OCI-LY3 (cell line): Measurements from ENCODE around the gene MYOCOS.

Source experiments
- EZH2phosphoT487 ChIP-seq: fragments of 200-600 bp; shearing (Covaris generic); IDR thresholded peaks from 2 replicates; pipeline ENCODE4 v1.6.1; 2018; ENCODE audit warnings: antibody characterized with exemption, mixed run types, low read depth
- TF ChIP-seq, protein P1 (sequence below): fragments of 200-600, 300-600 bp; sonication (generic); IDR thresholded peaks from 2 replicates; pipeline ENCODE4 v1.5.1; 2014; ENCODE audit warnings: antibody characterized with exemption, low read length, low read depth

GRCh38 chr1:171640225-171640624, 18.2 kb downstream of the MYOCOS start:
- TF ChIP-seq, protein P1, sequence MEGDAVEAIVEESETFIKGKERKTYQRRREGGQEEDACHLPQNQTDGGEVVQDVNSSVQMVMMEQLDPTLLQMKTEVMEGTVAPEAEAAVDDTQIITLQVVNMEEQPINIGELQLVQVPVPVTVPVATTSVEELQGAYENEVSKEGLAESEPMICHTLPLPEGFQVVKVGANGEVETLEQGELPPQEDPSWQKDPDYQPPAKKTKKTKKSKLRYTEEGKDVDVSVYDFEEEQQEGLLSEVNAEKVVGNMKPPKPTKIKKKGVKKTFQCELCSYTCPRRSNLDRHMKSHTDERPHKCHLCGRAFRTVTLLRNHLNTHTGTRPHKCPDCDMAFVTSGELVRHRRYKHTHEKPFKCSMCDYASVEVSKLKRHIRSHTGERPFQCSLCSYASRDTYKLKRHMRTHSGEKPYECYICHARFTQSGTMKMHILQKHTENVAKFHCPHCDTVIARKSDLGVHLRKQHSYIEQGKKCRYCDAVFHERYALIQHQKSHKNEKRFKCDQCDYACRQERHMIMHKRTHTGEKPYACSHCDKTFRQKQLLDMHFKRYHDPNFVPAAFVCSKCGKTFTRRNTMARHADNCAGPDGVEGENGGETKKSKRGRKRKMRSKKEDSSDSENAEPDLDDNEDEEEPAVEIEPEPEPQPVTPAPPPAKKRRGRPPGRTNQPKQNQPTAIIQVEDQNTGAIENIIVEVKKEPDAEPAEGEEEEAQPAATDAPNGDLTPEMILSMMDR = no peak
- TF ChIP-seq EZH2phosphoT487 = no peak
